Suppressor macrophage treated with lipopolysaccharide for 4 hours (primary cell): ENCODE results near the gene OR1J4.
A peak's percentile ranks its signal among the peaks of the same experiment; 100 is the strongest.
"Not testable (repeated sequence)": the region's sequence is repeated elsewhere in the genome, so short reads cannot be mapped to it uniquely, and the experiment has no call there.

Experiments
- DNase-seq: peaks from one replicate; pipeline ENCODE4 v3.0.0-alpha.2; 2020

The OR1J4 gene, protein sequence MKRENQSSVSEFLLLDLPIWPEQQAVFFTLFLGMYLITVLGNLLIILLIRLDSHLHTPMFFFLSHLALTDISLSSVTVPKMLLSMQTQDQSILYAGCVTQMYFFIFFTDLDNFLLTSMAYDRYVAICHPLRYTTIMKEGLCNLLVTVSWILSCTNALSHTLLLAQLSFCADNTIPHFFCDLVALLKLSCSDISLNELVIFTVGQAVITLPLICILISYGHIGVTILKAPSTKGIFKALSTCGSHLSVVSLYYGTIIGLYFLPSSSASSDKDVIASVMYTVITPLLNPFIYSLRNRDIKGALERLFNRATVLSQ

DNA sequence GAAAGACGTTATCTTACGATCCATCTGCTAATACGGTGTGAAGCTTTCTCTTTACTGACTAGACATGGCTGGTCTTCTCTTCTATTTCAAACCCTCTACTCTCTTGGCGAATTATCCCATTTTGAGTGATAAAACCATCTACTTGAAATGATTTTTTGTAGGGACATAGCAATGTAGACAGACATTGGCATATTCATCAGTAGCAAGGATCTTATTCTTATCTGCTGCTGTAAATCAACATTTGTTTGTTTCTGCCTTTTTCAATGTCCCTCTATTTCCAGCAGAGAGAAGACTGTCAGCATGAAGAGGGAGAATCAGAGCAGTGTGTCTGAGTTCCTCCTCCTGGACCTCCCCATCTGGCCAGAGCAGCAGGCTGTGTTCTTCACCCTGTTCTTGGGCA, at the start of gene OR1J4:
TSS of gene OR1J4 (plus strand) at position 301 of the 400 bp plus-strand sequence. CDS start at position 301, 0 bp downstream.
- DNase-seq = no peak

DNA sequence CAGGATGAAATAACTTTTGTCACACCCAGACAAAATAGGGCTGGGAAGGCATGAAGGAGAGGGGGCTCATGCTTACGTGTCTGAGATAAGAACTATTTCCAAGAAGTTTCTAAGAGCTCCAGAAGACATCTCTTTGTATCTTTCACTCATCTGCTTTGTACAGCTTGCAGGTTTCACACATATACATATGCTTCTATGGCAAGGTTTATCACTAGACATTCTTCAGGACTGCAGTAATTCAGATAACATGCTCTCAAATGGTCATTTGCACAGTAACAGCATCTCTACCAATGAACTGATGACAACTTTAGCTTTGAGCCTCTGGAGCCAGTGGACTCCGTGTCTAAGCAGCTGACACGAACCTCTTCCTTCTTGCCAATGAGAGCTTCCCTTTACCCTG, 44.4 kb upstream of the OR1J4 start:
- no peak for DNase-seq

DNA sequence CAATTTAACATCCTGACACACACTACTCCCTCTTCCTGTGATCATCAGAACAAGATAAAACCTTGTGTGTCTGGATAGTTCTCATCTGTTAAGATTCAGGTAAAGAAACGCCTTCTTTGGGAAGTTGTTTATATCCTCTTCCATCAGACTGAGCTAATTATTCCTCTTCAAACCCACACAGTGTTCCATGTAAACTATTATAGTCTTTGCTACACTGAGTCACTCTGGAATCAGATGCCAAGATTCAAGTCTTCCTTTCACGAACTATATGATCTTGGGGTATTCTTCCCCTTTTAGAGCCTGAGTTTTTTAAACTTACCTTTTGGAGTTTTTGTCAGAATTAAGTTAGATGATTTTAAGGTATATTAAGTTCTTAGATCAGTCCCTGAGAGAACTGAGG, 43.2 kb upstream of the OR1J4 start:
- DNase-seq = no peak

DNA sequence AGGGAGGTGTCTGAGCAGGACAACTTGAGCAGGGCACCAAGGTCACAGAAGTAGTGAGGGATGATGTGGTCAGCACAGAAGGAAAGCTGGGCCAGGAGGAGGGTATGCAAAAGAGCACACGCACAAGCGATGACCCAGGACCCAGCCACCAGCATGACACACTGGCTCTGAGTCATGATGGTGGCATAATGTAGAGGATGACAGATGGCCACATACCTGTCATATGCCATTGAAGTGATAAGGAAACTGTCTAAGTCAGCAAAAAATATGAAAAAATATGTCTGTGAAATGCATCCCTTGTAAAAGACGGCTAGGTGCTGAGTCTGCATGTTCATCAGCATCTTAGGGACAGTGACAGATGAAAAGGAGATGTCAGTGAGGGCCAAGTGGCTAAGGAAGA, 41.6 kb upstream of the OR1J4 start:
- DNase-seq = peak; percentile 10

DNA sequence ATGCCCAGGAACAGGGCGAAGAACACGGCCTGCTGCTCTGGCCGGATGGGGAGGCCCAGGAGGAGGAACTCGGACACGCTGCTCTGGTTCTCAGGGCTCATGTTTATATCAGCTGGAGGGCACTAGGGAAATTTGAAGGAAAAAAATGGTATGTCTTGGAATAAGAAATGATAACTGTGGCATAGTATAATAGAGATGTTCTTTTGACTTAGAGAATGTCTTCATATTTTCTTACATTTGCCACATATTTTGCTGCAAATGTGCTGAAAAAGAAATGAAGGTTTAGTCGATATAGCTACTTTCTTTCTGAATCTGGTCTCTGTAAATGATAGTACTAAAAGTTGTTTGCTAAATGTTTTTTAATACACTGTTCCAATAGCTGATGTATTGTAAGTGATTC, 41.1 kb upstream of the OR1J4 start, which contains the start of gene OR1J1:
TSS of gene OR1J1 (minus strand) at position 101 of the 400 bp plus-strand sequence. CDS start at position 101, 0 bp downstream.
- DNase-seq = no peak

DNA sequence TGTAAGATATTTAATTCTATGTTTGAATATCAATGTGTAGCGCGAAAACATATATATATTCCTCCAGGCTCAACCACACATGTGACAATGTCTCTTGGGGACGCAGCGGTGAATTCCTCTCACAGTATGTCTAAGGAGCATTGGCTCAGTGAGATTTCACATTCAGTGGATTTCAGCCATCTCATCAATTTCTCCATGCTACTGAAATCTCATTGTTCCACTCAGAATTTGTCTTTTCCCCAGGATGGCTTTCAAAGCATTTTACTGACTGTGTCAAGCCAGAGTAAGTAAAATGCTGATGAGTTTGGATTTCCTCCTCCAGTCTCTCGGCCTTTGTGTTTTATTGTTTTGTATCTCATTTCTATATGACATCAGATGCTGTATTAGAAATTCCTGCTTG, 39.9 kb upstream of the OR1J4 start:
- no peak for DNase-seq

DNA sequence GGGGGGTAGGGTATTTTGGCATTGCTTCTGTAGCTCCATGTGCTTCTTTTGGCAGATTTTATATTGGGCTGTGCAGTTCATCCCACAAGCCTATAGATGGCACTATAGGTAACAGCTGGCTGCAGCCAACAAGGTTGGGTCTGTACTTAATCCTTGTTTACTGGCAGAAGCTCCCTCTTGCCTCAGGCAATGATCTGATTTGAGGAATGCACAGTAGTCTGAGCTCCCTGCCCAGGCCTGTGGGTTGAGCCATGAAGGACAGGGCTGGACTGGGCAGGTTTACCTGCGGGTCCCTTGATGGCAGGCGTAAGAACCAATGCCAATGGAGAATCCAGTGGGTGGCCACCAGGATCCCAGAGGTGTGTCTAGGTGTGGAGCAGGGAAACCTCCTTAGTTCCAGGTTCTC, 20.1 kb upstream of the OR1J4 start:
- DNase-seq = peak; percentile 51

DNA sequence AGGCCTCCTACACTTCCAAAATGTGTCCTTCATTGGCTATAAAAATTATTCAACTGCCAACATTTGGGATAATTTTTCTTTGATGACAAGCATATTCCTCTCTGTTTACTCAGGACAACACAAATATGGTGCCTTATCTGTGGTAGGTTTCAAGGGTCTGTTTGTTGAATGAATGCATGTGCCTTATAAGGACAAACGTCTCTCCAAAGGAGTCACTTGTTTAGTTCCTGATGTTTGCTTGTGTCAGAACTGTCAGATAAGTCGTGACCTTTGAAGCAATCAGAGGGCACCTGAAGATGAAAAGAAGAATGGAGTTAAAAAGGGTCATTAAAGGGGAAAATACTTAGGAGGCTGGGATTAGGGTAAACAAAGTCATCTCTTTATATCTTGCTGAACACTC, 12.0 kb upstream of the OR1J4 start:
- no peak for DNase-seq

DNA sequence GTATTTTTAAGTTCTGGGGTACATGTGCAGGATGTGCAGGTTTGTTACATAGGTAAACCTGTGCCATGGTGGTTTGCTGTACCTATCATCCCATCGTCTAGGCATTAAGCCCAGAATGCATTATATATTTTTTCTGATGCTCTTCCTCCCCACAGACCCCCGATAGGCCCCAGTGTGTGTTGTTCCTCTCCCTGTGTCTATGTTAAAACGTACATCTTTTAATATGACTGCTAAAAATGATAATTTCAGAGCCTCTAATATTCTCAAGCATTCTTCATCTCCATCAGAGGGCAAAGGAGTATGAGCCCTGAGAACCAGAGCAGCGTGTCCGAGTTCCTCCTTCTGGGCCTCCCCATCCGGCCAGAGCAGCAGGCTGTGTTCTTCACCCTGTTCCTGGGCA, 8.4 kb upstream of the OR1J4 start, which contains the start of gene OR1J2:
TSS of gene OR1J2 (plus strand) at position 301 of the 400 bp plus-strand sequence. CDS start at position 301, 0 bp downstream.
- DNase-seq = no peak

DNA sequence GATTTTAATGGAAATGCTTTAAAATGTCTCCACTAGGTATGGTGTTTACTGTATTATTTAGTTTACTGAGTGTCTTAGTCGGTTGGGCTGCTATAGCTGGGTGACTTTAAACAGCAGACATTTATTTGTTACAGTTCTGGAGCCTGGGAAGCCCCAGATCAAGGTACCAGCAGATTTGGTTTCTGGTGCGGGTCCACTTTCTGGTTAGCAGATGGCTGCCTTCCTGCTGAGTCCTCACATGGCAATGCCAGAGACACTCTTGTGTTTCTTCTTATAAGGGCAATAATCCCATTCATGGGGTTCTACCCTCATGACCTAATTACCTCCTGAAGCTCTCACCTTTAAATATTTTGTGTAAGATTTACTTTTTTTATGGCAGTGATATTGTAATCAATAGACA, 715 bp upstream of the OR1J4 start:
- DNase-seq = no peak

DNA sequence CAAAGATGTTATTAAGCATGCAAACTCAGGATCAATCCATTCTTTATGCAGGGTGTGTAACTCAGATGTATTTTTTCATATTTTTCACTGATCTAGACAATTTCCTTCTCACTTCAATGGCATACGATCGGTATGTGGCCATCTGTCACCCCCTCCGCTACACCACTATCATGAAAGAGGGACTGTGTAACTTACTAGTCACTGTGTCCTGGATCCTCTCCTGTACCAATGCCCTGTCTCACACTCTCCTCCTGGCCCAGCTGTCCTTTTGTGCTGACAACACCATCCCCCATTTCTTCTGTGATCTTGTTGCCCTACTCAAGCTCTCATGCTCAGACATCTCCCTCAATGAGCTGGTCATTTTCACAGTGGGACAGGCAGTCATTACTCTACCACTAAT, 435 bp downstream of the OR1J4 start:
- no peak for DNase-seq

DNA sequence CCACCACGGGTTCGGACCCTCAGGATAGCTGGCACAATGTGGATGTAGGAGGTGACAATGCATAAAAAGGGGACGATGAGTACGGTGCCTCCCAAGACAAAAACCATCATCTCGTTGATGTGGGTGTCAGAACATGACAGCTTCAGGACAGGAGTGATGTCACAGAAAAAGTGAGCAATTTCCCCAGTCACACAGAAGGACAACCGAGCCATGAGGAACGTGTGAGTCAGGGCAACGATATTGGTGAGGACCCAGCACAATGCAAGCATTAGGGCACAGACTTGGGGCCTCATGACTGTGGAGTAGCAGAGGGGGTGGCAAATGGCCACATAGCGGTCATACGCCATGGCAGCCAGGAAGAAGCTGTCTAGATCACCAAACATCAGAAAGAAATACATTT, 7.7 kb downstream of the OR1J4 start:
- no peak for DNase-seq

DNA sequence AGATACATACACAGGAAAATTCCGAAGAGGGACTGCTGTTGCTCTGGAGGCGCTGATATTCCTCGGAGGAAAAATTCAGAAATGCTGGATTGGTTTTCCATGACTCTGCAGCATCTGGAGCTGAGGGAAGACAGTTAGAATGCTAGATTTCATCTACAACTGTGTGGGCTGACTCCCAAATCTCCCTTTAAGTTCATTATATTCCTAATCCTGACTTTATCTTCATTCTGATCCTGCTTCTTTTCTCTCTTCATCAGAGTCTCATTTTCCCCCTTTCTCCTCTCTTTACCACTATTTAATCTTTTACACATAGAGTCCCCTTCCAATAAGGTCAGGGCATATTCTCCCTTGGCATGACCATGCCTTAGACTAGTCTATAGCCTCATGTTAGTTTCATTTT, 8.3 kb downstream of the OR1J4 start, which contains the start of gene OR1N1:
TSS of gene OR1N1 (minus strand) at position 101 of the 400 bp plus-strand sequence. CDS start at position 101, 0 bp downstream.
- no peak for DNase-seq

DNA sequence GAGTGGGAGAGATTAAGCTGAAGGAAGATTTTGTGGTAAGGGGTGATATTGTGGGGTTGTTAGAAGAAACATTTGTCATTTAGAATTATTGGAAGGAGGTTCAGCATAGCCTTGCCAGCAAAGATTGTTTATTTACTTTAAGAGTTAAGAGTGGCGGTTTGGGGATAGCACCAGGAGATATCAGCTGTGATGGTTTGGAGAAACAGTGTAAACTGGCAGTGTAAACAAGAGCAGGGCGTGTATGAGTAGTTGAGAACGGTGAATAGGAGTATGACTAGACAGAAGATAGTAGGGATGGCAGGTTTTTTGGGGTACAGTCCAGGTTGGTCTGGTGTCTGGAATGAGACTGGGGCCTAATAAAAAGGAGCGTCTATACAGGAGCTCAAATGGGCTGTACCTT, 12.2 kb downstream of the OR1J4 start:
- not testable (repeated sequence) for DNase-seq

DNA sequence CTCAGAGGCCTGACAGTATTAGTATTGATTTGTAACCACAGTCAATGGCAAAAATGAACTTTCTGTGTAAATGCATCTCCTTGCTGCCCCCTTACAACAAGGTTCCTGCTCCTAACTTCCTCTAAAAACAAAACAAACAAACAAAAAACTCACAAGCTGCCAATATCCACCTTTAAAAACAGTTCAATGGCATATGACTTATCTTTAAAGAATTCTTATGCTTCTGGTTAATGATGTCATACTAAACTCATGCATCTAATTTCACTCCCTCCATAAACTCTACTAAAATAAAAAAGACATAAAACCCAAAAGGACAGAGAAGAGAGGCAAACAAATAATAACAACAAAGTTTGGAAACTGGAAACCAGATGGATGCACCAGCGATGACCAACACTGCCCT, 17.2 kb downstream of the OR1J4 start:
- DNase-seq = no peak

DNA sequence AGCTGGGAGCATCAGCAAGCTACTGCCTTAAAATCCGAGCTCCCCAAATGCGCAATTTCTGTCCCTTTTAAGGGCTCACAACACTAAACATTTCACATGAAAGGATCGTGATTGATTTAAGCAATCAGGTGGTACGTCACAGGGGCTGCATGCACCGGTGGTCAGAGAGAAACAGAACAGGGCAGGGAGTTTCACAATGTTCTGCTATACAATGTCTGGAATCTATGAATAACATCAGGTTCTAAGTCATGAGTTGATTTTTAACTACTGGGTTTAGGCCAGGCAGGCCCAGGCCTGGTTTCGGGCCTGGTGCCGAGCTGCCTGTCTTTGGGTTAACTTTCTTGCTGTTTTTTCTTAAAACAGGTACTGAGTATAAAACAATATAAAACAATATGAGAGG, 18.1 kb downstream of the OR1J4 start:
- DNase-seq = not testable (repeated sequence)

DNA sequence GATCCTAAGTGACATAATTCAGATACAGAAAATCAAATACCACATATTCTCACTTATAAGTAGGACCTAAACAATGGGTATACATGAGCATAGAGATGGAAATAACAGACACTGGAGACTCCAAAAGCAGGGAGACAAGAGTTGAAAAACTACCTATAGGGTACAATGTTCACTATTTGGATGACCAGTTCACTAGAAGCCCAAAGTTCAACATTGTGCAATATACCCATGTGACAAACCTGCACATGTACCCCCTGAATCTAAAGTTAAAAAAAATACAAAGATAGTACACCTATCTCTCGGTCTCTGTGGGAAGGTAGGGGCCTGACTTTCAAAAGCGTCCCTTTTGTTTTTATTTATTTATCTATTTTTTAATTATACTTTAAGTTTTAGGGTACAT, 19.8 kb downstream of the OR1J4 start:
- no peak for DNase-seq

DNA sequence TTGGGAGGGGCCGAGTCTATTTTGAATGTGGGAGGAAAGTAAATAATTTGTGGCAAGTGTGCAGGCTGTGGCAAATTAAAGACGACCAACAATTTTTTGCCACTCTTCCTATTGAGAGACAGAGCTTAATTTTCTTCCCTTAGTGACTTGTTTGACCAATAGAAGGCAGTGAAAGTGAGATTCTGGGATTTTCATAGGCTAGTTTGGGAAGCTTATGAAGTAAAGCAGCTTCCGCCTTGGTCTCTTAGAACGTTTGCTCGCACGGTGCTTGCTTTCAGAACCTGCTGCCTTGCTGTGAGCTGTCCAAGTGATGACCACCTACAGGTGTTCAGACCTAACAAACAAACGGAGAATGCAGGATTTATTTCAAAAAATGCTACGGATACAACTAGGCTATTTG, 27.3 kb downstream of the OR1J4 start:
- DNase-seq = no peak

DNA sequence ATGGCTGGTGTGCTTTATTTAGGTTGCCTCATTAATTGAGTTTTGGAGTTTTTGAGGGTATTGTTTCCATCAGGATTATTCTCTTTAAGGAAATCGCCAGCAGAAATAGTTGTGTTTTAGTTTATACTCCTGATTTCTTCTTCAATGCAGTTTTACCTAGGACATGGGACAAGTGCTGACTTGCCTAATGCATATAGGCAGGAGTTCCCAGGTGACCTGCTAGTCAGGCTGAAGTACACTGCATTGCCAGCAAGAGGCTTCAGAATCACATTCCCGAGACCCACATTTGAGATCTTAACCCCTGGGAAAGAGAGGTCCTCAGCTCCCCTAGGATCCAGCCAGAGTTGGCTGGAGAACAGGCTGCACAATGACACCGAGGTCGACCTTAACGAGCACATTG, 32.4 kb downstream of the OR1J4 start:
- no peak for DNase-seq

DNA sequence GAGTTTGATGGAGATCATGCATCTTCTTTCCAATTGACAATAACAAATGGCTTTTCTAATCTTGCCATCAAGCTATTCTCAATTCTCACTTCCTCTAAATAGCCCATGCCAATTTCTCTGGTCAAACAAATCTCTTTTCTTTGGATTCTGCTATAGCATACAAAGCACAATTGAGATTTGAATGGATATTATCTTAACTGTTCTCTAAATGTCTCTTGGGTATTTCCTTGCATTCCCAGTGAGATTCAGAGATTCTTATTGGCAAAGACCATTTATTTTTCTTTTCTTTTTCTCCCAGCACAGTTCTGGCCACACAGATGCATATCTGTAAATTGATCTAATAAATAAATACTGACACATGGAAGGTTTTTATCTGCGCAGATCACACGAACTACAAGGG, 33.9 kb downstream of the OR1J4 start, which contains the start of gene OR1N2:
TSS of gene OR1N2 (plus strand) at position 301 of the 400 bp plus-strand sequence. CDS start 100 bp downstream, outside the sequence.
- DNase-seq = no peak

DNA sequence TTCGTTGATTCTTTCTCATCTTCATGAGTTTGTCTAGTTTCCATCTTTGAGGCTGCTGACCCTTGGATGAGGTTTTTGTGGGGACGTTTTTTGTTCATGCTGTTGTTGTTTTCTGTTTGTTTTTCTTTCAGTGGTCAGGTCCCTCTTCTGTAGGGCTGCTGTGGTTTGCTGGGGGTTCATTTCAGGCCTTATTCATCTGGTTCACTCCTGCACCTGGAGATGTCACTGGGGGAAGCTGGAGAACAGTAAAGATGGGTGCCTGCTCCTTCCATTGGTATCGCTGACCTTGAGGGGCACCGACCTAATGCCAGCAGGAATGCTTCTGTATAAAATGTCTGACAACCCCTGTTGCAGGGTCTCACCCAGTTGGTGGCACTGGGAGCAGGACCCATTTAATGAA, 42.5 kb downstream of the OR1J4 start:
- DNase-seq = no peak

DNA sequence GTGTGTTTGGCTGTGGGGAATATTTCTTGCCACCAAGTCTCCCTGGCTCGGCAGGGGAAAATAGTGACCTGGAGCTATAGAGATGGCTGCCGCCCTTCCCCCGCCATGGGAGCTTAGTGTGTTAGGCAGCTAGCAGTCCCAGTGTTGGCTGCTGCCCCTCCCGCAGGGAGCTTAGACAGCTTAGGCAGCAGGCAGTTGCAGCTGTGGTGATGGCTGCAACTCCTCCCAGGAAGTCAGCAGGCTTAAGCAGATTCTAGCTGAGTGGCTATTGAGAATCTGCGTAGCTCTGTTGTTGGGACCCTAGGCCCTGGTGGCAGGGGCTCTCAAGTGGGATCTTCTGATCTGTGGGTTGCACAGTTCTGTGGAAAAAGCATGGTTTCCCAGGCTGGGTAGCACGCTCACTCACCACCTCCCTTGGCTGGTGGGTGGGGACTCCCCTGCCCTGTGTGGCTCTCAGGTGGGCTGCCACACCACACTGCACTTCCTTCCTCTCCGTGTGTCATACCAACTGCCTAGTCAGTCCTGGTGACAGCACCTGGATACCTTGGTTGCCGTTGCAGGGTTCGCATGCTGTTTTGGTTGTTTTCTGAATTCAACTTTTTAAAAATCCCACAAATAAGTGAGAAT, 43.3 kb downstream of the OR1J4 start:
- DNase-seq = no peak

DNA sequence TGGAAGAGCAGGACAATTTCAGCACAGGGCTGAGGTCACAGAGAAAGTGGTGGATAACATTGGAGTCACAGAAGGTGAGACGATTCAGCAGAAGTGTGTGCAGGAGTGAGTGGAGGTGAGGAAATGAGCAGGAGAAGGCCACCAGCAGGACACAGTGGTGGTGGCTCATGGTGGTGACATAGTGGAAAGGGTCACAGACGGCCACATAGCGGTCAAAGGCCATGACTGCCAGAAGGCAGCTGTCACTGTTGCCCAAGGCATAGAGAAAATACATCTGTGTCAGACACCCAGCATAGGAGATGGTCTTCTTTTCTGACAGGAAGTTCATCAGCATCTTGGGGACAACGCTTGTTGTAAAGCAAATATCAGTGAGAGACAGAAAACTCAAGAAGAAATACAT, 49.0 kb downstream of the OR1J4 start:
- DNase-seq = no peak
